Endothelial cell of umbilical vein (primary cell): ENCODE data around the gene NFATC4. TPM values are rescaled to one million over a fixed set of nuclear protein-coding genes. Genes with fewer than 3 reads are reported as not detected.

Experiments used
- BruUV-seq: library from RNA; stranded (reverse); fragments of 400-500 nt; replicated peaks from 2 replicates; lab custom pipeline; 2021; lab: Mats Ljungman, UMichigan
- CTCF ChIA-PET: fragments of 300-600, 350-600 bp; sonication (Branson Sonifier 250); formaldehyde crosslinking; loops from one replicate; lab custom pipeline; 2021; ENCODE audit warnings: antibody characterized with exemption, inconsistent platforms; lab: Charles Lee
- POLR2A ChIA-PET: fragments of 300-600, 350-600 bp; sonication (Branson Sonifier 250); formaldehyde crosslinking; loops from one replicate; lab custom pipeline; 2021; ENCODE audit warnings: antibody characterized with exemption, inconsistent platforms; lab: Charles Lee
- DNase-seq: peaks from one replicate; pipeline ENCODE4 v3.0.0-alpha.2; 2011; ENCODE audit warnings: low read depth, low spot score
- FAIRE-seq: peaks from 2 replicates; lab custom pipeline; 2011; peaks lifted over from hg19 to GRCh38; lab: Jason Lieb, UNC
- H2AFZ ChIP-seq: 2 replicates; pipeline ENCODE4 v1.6.0; 2012; ENCODE audit warnings: low read depth, low read length, control low read depth, inconsistent platforms
- H3K27ac ChIP-seq: 2 replicates; pipeline ENCODE4 v1.5.1; 2011; ENCODE audit warnings: low read depth, mild to moderate bottlenecking, control low read depth, low read length, moderate library complexity; ENCODE audit not compliant: insufficient read depth
- H3K27me3 ChIP-seq, 2 experiments: 2 replicates each; pipeline versions ENCODE4 v1.6.0 to v1.6.1; 2011; ENCODE audit warnings: low read length in 2 of 2, mixed read lengths in 1 of 2; ENCODE audit not compliant: control insufficient read depth in 2 of 2, insufficient read depth in 2 of 2
- H3K36me3 ChIP-seq, 2 experiments: 2 replicates in 1 of 2; 3 replicates in 1 of 2; pipeline ENCODE4 v1.5.1; 2011; ENCODE audit warnings: low read length in 2 of 2, mild to moderate bottlenecking in 1 of 2, moderate library complexity in 1 of 2; ENCODE audit not compliant: control insufficient read depth in 2 of 2, insufficient read depth in 2 of 2; ENCODE audit errors: extremely low read depth in 1 of 2
- H3K4me1 ChIP-seq: 3 replicates; pipeline ENCODE4 v1.5.1; 2011; ENCODE audit warnings: mild to moderate bottlenecking, low read length; ENCODE audit not compliant: control insufficient read depth, insufficient read depth; ENCODE audit errors: extremely low read depth
- H3K4me2 ChIP-seq: 2 replicates; pipeline ENCODE4 v1.6.1; 2011; ENCODE audit warnings: low read length, control low read depth, mixed read lengths; ENCODE audit not compliant: insufficient read depth
- H3K4me3 ChIP-seq, 3 experiments: fragments of 200-600 bp in 1 of 3; sonication (generic), shearing (Covaris generic) in 1 of 3; replicated peaks in 1 of 3; 2 replicates each; pipeline ENCODE4 v1.5.1; 2011 to 2016; ENCODE audit warnings: control low read depth in 3 of 3, low read length in 3 of 3, mild to moderate bottlenecking in 2 of 3, inconsistent platforms in 1 of 3, low read depth in 1 of 3, moderate library complexity in 1 of 3; ENCODE audit not compliant: insufficient read depth in 1 of 3
- H3K79me2 ChIP-seq: 2 replicates; pipeline ENCODE4 v1.6.0; 2012; ENCODE audit warnings: low read length, inconsistent platforms; ENCODE audit not compliant: control insufficient read depth, insufficient read depth
- H3K9ac ChIP-seq: replicated peaks from 2 replicates; pipeline ENCODE3; 2011; ENCODE audit warnings: low read length, control low read depth; ENCODE audit not compliant: insufficient read depth; ENCODE audit errors: extremely low read depth
- H3K9me1 ChIP-seq: replicated peaks from 3 replicates; pipeline ENCODE4 v1.6.0; 2011; ENCODE audit warnings: mild to moderate bottlenecking, low read length; ENCODE audit not compliant: control insufficient read depth, insufficient read depth; ENCODE audit errors: extremely low read depth
- H3K9me3 ChIP-seq: replicated peaks from 2 replicates; pipeline ENCODE4 v1.5.1; 2012; ENCODE audit warnings: low read length, inconsistent platforms; ENCODE audit not compliant: control insufficient read depth, insufficient read depth
- H4K20me1 ChIP-seq: replicated peaks from 2 replicates; pipeline ENCODE3; 2011; ENCODE audit warnings: mild to moderate bottlenecking, low read length; ENCODE audit not compliant: control insufficient read depth, insufficient read depth; ENCODE audit errors: extremely low read depth
- EZH2 ChIP-seq: IDR thresholded peaks from 2 replicates; pipeline ENCODE4 v1.6.1; 2012; ENCODE audit warnings: borderline replicate concordance, low read depth, mild to moderate bottlenecking, moderate library complexity, low read length, inconsistent platforms; ENCODE audit not compliant: severe bottlenecking
- FOS ChIP-seq: IDR thresholded peaks from 2 replicates; pipeline ENCODE4 v1.6.1; 2011; ENCODE audit warnings: mild to moderate bottlenecking, low read length, moderate library complexity, borderline replicate concordance; ENCODE audit not compliant: insufficient read depth
- GATA2 ChIP-seq: IDR thresholded peaks from 2 replicates; pipeline ENCODE4 v1.7.0; 2011; ENCODE audit warnings: low read depth, mild to moderate bottlenecking, moderate library complexity, mixed read lengths, low read length; ENCODE audit not compliant: insufficient read length, insufficient read depth
- JUN ChIP-seq: IDR thresholded peaks from 2 replicates; pipeline ENCODE4 v1.6.1; 2011; ENCODE audit warnings: borderline replicate concordance, low read depth; ENCODE audit not compliant: insufficient read length, insufficient read depth
- MYC ChIP-seq: IDR thresholded peaks from one replicate; pipeline ENCODE4 v1.6.1; 2011; ENCODE audit warnings: mild to moderate bottlenecking, low read depth, low read length
- POLR2A ChIP-seq: IDR thresholded peaks from 2 replicates; pipeline ENCODE4 v1.6.1; 2012; ENCODE audit warnings: low read depth, mild to moderate bottlenecking, control low read depth, low read length
- POLR2AphosphoS5 ChIP-seq: IDR thresholded peaks from 2 replicates; pipeline ENCODE4 v1.6.1; 2012; ENCODE audit warnings: low read depth, mild to moderate bottlenecking, control low read depth, low read length, moderate library complexity; ENCODE audit not compliant: insufficient read depth
- dilution Hi-C: fragments of 300-500 bp; cut with MboI; formaldehyde crosslinking; loops from one replicate; pipeline ENCODE4 v1.15.0; 2019; ENCODE audit warnings: low sequenced_read_pairs; ENCODE audit not compliant: extremely low pct_ligation_motif_present
- intact Hi-C: fragments of 100-400 bp; cut with micrococcal nuclease; formaldehyde crosslinking; loops from one replicate; pipeline ENCODE4 v1.10.0; 2022
- polyA plus RNA-seq, 4 experiments: library from polyadenylated mRNA; depleted of rRNA in 3 of 4; stranded (reverse) in 3 of 4; unstranded in 1 of 4; fragments of >200 nt; gene quantifications; 2 replicates each; pipeline versions ENCODE4 v1.2.1 to v1.2.3, GENCODE V29; 2011 to 2012; ENCODE audit warnings: missing spikeins in 1 of 4
- total RNA-seq: library from RNA; stranded (reverse); gene quantifications from 2 replicates; pipeline ENCODE4 v1.2.3, GENCODE V29; 2021
- TF ChIP-seq, protein P1 (sequence below): IDR thresholded peaks from 2 replicates; pipeline ENCODE4 v1.6.1; 2011; ENCODE audit not compliant: insufficient read depth, insufficient read length
- TF ChIP-seq, protein P2 (sequence below), 2 donors: IDR thresholded peaks; 1 replicate in 1 of 2; 2 replicates in 1 of 2; pipeline ENCODE4 v1.5.1; 2011; ENCODE audit warnings: low read length in 2 of 2, mild to moderate bottlenecking in 2 of 2, moderate library complexity in 2 of 2, control low read depth in 1 of 2, inconsistent platforms in 1 of 2, low read depth in 1 of 2; ENCODE audit not compliant: insufficient read depth in 1 of 2; ENCODE audit errors: extremely low read depth in 1 of 2

Gene NFATC4
- total and polyA plus RNA-seq, 2 donors (not counting 3 experiments of a cell fraction or from before 2014, with no cell fraction given), result 79.5 to 88.1 TPM

DNA sequence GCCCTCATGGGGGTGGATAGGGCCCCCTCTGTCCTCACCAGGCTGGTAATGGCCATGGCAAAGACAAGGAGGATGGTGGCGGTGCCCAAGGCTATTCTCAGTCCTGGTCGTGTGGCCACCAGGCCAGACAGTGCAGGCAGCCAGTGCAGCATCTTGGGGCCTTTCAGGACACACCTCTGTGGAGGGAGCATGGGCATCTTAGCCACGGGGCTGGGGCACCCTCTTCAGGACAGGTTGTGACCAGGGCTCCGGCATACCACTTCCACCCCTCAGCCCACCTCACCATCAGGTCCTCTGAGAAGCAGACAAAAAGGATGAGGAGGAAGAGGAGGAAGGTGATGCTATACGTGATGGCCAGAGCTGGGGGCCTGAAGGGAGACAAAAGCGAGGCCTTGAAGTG, 44.0 kb upstream of the NFATC4 start:
- TF ChIP-seq GATA2 (no peak), POLR2A (no peak), MYC (no peak), JUN (no peak), POLR2AphosphoS5 (no peak), EZH2 (no peak), FOS (no peak)
- TF ChIP-seq, protein P1, sequence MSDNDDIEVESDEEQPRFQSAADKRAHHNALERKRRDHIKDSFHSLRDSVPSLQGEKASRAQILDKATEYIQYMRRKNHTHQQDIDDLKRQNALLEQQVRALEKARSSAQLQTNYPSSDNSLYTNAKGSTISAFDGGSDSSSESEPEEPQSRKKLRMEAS, result no peak
- TF ChIP-seq, protein P2, sequence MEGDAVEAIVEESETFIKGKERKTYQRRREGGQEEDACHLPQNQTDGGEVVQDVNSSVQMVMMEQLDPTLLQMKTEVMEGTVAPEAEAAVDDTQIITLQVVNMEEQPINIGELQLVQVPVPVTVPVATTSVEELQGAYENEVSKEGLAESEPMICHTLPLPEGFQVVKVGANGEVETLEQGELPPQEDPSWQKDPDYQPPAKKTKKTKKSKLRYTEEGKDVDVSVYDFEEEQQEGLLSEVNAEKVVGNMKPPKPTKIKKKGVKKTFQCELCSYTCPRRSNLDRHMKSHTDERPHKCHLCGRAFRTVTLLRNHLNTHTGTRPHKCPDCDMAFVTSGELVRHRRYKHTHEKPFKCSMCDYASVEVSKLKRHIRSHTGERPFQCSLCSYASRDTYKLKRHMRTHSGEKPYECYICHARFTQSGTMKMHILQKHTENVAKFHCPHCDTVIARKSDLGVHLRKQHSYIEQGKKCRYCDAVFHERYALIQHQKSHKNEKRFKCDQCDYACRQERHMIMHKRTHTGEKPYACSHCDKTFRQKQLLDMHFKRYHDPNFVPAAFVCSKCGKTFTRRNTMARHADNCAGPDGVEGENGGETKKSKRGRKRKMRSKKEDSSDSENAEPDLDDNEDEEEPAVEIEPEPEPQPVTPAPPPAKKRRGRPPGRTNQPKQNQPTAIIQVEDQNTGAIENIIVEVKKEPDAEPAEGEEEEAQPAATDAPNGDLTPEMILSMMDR (IDR thresholded peaks at IDR 0.05; ENCODE audit: extremely low read depth in 1 of 2, insufficient read depth in 1 of 2, low read depth in 1 of 2, low read length in 2 of 2), result no peak
- H3K9me3 ChIP-seq, result no peaks in the 10 kb centered on the region
- no peak overlapping the region for H2AFZ ChIP-seq
- no peaks in the 10 kb centered on the region for H3K27me3 ChIP-seq
- peaks cover 0 to 18% of the 10 kb centered on the region in 2 experiments for H3K36me3 ChIP-seq
- CTCF ChIA-PET, result interaction anchor here (4.4 to 20.1 kb wide), 3 partner anchors 10 to 110 kb away, joined by 14 to 811 read pairs (median 23); partner anchors contain the start of genes CBLN3, CIDEB and KHNYN
- no peaks in the 10 kb centered on the region for H4K20me1 ChIP-seq
- POLR2A ChIA-PET, result no interaction called here
- DNase-seq, result no peak
- dilution Hi-C loops, result no loop called here
- no peak overlapping the region for H3K4me2 ChIP-seq
- no peak overlapping the region for H3K27ac ChIP-seq
- H3K9ac ChIP-seq, result no peak overlapping the region
- H3K9me1 ChIP-seq, result no peaks in the 10 kb centered on the region
- intact Hi-C loops, result no loop called here
- BruUV-seq, result no TSS peak
- no peak overlapping the region for H3K4me3 ChIP-seq
- no peak for FAIRE-seq
- H3K4me1 ChIP-seq, result peaks cover 5% of the 10 kb centered on the region
- no peaks in the 10 kb centered on the region for H3K79me2 ChIP-seq
